Liver (tissue), 3 donors: ENCODE measurements around the gene TFAP2D.

ENCODE experiments used
- ATF3 ChIP-seq: IDR thresholded peaks from 2 replicates; pipeline ENCODE4 v1.6.1; 2016; ENCODE audit warnings: antibody characterized with exemption
- CTCF ChIP-seq: fragments of 150-350 bp; IDR thresholded peaks from 2 replicates; pipeline ENCODE4 v1.5.1; 2017; ENCODE audit warnings: improper control_type of control experiment, low read depth, low read length; ENCODE audit not compliant: missing input control
- NR2F2 ChIP-seq: IDR thresholded peaks from 2 replicates; pipeline ENCODE4 v1.6.1; 2016; ENCODE audit warnings: antibody characterized with exemption
- REST ChIP-seq: IDR thresholded peaks from 2 replicates; pipeline ENCODE4 v1.6.1; 2016; ENCODE audit warnings: antibody characterized with exemption, mild to moderate bottlenecking
- donor health status: healthy.
- donor health status: healthy.

GRCh38 chr6:50795574-50795973 lies 82.2 kb downstream of the TFAP2D start:
- TF ChIP-seq CTCF: no peak
- no peak for TF ChIP-seq REST
- TF ChIP-seq NR2F2: no peak
- TF ChIP-seq ATF3: no peak
